T-helper 17 cell (primary cell): ENCODE measurements around the gene ADRB2. TPM values are rescaled to one million over a fixed set of nuclear protein-coding genes. Genes with fewer than 3 reads are reported as not detected.
"Not testable (repeated sequence)": the region's sequence is repeated elsewhere in the genome, so short reads cannot be mapped to it uniquely, and the experiment has no call there.

ENCODE experiments used
- ATAC-seq: fragments of 150-1000 bp; cut with Tn5 transposase; 2 replicates; pipeline ENCODE4 v1.10.0; 2021; ENCODE audit warnings: mild to moderate bottlenecking, moderate library complexity
- DNase-seq, 3 donors: peaks; one replicate each; pipeline versions ENCODE4 v3.0.0 to v3.0.0-alpha.2; 2020 to 2021
- H3K9me3 ChIP-seq: one replicate; pipeline ENCODE4 v1.7.0; 2013; ENCODE audit warnings: low read length, mild to moderate bottlenecking; ENCODE audit not compliant: control insufficient read depth, poor library complexity, severe bottlenecking
- H3K27ac Mint-ChIP-seq: one replicate; pipeline ENCODE4 v1.8.0; 2022; ENCODE audit warnings: mild to moderate bottlenecking, moderate library complexity, mixed read lengths
- H3K27me3 Mint-ChIP-seq: one replicate; pipeline ENCODE4 v1.8.0; 2022; ENCODE audit warnings: mixed read lengths
- H3K36me3 Mint-ChIP-seq: one replicate; pipeline ENCODE4 v1.8.0; 2022; ENCODE audit warnings: low read depth, mixed read lengths
- H3K4me1 Mint-ChIP-seq: one replicate; pipeline ENCODE4 v1.8.0; 2022; ENCODE audit warnings: mild to moderate bottlenecking, mixed read lengths
- H3K4me3 Mint-ChIP-seq: one replicate; pipeline ENCODE4 v1.8.0; 2022; ENCODE audit warnings: mild to moderate bottlenecking, moderate library complexity, mixed read lengths
- total RNA-seq, 4 donors: library from RNA in 2 of 4; stranded (reverse) in 2 of 4; gene quantifications; one replicate each; pipeline ENCODE4 v1.2.3 and lab custom pipeline; 2022 to 2026

Gene ADRB2
- total RNA-seq, 2 donors from 2014 or later: 2.9 to 5.7 TPM

DNA sequence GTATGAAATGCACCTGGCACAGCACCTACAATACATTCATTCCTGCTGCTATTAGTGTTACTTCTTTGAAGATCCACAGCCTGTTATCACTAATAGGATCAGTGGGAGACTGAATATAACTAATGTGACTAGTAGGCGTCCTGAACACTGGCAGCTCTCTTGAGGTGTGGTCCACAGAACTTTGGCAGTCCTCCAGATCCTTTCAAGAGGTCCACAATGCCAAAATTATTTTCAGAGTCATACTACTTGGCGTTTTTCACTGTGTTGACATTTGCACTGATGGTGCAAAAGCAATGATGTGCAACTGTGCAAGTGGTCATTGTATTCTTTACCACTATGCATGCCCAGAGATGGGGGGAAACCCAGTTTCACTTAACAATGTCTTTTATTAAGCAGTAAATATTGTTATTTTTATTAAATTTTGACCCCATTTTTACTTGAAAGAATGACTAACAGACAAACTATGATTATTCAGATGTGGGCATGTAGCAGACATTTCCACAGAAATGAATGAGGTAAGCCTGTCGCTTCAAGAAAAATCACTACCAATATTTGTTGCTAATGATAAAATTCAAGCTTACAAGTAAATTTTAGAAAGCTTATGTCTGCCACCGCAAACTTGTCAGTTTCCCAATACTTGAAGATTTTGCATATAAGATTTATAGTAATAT lies 48.9 kb downstream of the ADRB2 start:
- Mint-ChIP-seq H3K4me1 (peaks cover 2% of the 10 kb centered on the region), H3K4me3 (no peak overlapping the region), H3K27me3 (peaks cover 16% of the 10 kb centered on the region), H3K27ac (no peak overlapping the region), H3K36me3 (no peaks in the 10 kb centered on the region)
- DNase-seq (no peak), ATAC-seq (no peak)
- no peaks in the 10 kb centered on the region for H3K9me3 ChIP-seq

DNA sequence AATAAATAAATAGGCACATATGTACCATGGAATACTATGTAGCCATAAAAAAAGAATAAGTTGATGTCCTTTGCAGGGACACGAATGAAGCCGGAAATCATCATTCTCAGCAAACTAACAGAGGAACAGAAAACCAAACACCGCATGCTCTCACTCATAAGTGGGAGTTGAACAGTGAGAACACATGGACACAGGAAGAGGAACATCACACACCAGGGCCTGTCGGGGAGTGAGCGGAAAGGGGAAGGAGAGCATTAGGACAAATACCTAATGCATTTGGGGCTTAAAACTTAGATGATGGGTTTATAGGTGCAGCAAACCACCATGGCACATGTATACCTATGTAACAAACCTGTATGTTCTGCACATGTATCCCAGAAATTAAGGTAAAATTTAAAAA lies 51.0 kb downstream of the ADRB2 start:
- not testable (repeated sequence) for H3K27me3 Mint-ChIP-seq, H3K4me1 Mint-ChIP-seq, H3K9me3 ChIP-seq, H3K4me3 Mint-ChIP-seq, ATAC-seq, H3K27ac Mint-ChIP-seq, H3K36me3 Mint-ChIP-seq, DNase-seq

Other genes with a start within 250 kb of the ADRB2 start
- not detected for gene HTR4, start 172.1 kb upstream of the ADRB2 start, total RNA-seq
- 1 to 10 TPM in 1 of 2 donors, under 1 TPM in 1; 0.72 to 5.6 TPM for gene SH3TC2, start 236.5 kb downstream of the ADRB2 start, total RNA-seq